ENCODE results near the gene CNTN5.

DNA sequence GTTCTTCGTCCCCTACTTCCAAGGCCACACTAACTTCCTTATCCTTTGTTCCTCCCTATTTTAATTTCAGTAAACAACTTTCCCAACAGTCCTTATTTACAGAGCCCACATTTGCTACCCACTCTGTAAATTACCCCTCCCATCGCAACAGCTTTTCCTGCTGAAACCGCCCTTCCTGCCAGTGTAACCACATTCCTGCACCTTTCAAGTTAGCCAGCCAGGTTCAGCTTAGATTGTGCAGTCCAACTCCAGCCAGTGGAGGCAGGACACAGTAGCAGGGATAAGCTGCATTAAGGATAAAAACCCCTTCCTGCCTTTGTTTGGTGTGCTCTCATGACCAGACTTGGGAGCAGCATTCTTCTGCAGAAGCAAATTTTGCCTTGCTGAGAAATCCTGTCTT lies 898.0 kb downstream of the CNTN5 start:
- TF ChIP-seq BRCA1 (IDR thresholded peaks at IDR 0.05; ENCODE audit: low read depth, low read length): no peak
- no peak for TF ChIP-seq ZNF274 (IDR thresholded peaks at IDR 0.05; ENCODE audit: insufficient read depth, insufficient read length)
- TF ChIP-seq, protein P1, sequence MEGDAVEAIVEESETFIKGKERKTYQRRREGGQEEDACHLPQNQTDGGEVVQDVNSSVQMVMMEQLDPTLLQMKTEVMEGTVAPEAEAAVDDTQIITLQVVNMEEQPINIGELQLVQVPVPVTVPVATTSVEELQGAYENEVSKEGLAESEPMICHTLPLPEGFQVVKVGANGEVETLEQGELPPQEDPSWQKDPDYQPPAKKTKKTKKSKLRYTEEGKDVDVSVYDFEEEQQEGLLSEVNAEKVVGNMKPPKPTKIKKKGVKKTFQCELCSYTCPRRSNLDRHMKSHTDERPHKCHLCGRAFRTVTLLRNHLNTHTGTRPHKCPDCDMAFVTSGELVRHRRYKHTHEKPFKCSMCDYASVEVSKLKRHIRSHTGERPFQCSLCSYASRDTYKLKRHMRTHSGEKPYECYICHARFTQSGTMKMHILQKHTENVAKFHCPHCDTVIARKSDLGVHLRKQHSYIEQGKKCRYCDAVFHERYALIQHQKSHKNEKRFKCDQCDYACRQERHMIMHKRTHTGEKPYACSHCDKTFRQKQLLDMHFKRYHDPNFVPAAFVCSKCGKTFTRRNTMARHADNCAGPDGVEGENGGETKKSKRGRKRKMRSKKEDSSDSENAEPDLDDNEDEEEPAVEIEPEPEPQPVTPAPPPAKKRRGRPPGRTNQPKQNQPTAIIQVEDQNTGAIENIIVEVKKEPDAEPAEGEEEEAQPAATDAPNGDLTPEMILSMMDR (IDR thresholded peaks at IDR 0.05 in 2 of 3, conservative IDR thresholded peaks at IDR 0.05 in 1 of 3; ENCODE audit: control insufficient read depth in 2 of 3, extremely low read depth in 1 of 3, insufficient read depth in 1 of 3, low read depth in 3 of 3, low read length in 3 of 3): no peak
- TF ChIP-seq, protein P2, sequence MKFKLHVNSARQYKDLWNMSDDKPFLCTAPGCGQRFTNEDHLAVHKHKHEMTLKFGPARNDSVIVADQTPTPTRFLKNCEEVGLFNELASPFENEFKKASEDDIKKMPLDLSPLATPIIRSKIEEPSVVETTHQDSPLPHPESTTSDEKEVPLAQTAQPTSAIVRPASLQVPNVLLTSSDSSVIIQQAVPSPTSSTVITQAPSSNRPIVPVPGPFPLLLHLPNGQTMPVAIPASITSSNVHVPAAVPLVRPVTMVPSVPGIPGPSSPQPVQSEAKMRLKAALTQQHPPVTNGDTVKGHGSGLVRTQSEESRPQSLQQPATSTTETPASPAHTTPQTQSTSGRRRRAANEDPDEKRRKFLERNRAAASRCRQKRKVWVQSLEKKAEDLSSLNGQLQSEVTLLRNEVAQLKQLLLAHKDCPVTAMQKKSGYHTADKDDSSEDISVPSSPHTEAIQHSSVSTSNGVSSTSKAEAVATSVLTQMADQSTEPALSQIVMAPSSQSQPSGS (IDR thresholded peaks at IDR 0.05; ENCODE audit: low read length): no peak
- TF ChIP-seq, protein P3, sequence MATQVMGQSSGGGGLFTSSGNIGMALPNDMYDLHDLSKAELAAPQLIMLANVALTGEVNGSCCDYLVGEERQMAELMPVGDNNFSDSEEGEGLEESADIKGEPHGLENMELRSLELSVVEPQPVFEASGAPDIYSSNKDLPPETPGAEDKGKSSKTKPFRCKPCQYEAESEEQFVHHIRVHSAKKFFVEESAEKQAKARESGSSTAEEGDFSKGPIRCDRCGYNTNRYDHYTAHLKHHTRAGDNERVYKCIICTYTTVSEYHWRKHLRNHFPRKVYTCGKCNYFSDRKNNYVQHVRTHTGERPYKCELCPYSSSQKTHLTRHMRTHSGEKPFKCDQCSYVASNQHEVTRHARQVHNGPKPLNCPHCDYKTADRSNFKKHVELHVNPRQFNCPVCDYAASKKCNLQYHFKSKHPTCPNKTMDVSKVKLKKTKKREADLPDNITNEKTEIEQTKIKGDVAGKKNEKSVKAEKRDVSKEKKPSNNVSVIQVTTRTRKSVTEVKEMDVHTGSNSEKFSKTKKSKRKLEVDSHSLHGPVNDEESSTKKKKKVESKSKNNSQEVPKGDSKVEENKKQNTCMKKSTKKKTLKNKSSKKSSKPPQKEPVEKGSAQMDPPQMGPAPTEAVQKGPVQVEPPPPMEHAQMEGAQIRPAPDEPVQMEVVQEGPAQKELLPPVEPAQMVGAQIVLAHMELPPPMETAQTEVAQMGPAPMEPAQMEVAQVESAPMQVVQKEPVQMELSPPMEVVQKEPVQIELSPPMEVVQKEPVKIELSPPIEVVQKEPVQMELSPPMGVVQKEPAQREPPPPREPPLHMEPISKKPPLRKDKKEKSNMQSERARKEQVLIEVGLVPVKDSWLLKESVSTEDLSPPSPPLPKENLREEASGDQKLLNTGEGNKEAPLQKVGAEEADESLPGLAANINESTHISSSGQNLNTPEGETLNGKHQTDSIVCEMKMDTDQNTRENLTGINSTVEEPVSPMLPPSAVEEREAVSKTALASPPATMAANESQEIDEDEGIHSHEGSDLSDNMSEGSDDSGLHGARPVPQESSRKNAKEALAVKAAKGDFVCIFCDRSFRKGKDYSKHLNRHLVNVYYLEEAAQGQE (IDR thresholded peaks at IDR 0.05; ENCODE audit: low read depth, low read length): no peak
- TF ChIP-seq TCF3 (IDR thresholded peaks at IDR 0.05; ENCODE audit: borderline replicate concordance, insufficient read depth, low read depth, low read length): no peak
